Measurements from ENCODE around the gene ZIC5. TPM values are rescaled to one million over a fixed set of nuclear protein-coding genes. Genes with fewer than 3 reads are reported as not detected.

The ZIC5 gene
- total RNA-seq, 1 experiment from 2014 or later, result 5.2 TPM

DNA sequence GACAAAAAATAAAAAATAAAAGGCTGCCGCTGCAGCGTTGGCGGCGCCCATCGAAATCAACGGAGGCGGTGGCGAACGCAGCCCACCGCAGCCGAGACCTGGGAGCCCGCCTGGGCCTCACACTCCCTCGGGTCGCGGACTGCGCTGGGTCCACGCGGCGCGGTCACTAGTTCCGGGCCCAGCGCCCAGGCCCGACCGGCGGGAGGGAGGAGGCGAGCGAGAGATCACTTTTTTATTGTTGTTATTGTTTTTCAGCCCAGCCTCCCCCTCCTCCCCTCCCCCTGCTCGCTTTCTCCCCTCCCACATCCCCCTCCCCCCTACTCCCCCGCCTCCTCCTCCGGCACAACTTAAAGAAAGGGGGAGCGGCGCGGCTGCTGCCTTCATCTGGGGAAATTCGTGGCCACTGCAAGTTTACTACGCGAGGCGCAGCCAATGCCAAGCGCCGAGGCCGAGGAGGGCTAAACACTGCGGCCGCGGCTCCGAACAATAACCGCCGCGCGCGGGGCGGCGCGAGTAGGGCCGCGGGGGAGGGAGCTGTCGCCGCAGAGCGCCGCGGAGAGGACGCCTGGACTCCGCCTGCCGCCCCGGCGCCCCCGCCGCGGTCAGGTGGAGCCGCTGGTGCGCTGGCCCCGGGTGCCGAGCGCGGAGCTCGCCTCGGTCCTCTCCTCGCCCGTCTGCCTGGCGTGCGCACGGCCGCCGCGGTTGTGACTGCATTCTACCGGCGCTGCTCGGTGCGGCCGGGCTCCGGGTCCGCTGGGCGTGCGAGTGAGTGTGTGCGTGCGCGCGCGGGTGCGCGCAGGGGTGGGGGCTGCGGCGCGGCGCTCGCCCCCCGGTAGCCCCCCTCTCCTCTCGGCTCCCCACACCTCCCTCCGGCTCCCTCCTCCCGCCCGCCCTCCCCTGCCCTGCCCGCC is 9.5 kb upstream of the ZIC5 start:
- H3K36me3 ChIP-seq (ENCODE audit: control insufficient read depth, insufficient read depth, low read length), result peaks cover 3% of the 10 kb centered on the region; the same call in 1 of the 2 replicates
- intact Hi-C loops (cut with micrococcal nuclease; ENCODE audit: unreplicated experiment), result loop anchor here (5.0 kb wide), 1 partner anchor 256 kb away; no protein-coding TSS in a partner anchor
- DNase-seq (ENCODE audit: low read depth, low spot score), result no peak
- peak; percentile 67 for ATAC-seq
- ChIA-PET POLR2A (interaction anchor here (0.6 to 0.8 kb wide), 4 partner anchors 55 to 380 kb away, joined by 3 to 6 read pairs (median 4); no protein-coding TSS in a partner anchor), CTCF (interaction anchor here (0.6 to 0.8 kb wide), 2 partner anchors 105 to 222 kb away, joined by 6 to 10 read pairs; no protein-coding TSS in a partner anchor)
- no peak overlapping the region for H3K27ac ChIP-seq (ENCODE audit: low read length)
- peak overlapping the region; percentile 75 to 84 for H3K4me3 ChIP-seq (ENCODE audit: low read depth in 2 of 2, low read length in 2 of 2)
- peaks cover 21% of the 10 kb centered on the region for H3K4me1 ChIP-seq (ENCODE audit: control insufficient read depth, insufficient read depth, low read length)
- no peaks in the 10 kb centered on the region for H3K27me3 ChIP-seq (ENCODE audit: control insufficient read depth, insufficient read depth, low read length)
- H3K9me3 ChIP-seq (ENCODE audit: control insufficient read depth, insufficient read depth, low read depth, low read length), result no peaks in the 10 kb centered on the region
- TF ChIP-seq POLR2AphosphoS5 (IDR thresholded peaks at IDR 0.05; ENCODE audit: low read depth, low read length) (peak; percentile 49; the same call in 1 of the 2 replicates), TCF7L2 (IDR thresholded peaks at IDR 0.05; ENCODE audit: low read depth, low read length) (peak; percentile 73), SIN3A (IDR thresholded peaks at IDR 0.05; ENCODE audit: borderline replicate concordance, insufficient read depth, low read depth, low read length) (peak; percentile 81; the same call in 1 of the 2 replicates)
- TF ChIP-seq, protein P1, sequence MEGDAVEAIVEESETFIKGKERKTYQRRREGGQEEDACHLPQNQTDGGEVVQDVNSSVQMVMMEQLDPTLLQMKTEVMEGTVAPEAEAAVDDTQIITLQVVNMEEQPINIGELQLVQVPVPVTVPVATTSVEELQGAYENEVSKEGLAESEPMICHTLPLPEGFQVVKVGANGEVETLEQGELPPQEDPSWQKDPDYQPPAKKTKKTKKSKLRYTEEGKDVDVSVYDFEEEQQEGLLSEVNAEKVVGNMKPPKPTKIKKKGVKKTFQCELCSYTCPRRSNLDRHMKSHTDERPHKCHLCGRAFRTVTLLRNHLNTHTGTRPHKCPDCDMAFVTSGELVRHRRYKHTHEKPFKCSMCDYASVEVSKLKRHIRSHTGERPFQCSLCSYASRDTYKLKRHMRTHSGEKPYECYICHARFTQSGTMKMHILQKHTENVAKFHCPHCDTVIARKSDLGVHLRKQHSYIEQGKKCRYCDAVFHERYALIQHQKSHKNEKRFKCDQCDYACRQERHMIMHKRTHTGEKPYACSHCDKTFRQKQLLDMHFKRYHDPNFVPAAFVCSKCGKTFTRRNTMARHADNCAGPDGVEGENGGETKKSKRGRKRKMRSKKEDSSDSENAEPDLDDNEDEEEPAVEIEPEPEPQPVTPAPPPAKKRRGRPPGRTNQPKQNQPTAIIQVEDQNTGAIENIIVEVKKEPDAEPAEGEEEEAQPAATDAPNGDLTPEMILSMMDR (IDR thresholded peaks at IDR 0.05), result no peak
- TF ChIP-seq, protein P2, sequence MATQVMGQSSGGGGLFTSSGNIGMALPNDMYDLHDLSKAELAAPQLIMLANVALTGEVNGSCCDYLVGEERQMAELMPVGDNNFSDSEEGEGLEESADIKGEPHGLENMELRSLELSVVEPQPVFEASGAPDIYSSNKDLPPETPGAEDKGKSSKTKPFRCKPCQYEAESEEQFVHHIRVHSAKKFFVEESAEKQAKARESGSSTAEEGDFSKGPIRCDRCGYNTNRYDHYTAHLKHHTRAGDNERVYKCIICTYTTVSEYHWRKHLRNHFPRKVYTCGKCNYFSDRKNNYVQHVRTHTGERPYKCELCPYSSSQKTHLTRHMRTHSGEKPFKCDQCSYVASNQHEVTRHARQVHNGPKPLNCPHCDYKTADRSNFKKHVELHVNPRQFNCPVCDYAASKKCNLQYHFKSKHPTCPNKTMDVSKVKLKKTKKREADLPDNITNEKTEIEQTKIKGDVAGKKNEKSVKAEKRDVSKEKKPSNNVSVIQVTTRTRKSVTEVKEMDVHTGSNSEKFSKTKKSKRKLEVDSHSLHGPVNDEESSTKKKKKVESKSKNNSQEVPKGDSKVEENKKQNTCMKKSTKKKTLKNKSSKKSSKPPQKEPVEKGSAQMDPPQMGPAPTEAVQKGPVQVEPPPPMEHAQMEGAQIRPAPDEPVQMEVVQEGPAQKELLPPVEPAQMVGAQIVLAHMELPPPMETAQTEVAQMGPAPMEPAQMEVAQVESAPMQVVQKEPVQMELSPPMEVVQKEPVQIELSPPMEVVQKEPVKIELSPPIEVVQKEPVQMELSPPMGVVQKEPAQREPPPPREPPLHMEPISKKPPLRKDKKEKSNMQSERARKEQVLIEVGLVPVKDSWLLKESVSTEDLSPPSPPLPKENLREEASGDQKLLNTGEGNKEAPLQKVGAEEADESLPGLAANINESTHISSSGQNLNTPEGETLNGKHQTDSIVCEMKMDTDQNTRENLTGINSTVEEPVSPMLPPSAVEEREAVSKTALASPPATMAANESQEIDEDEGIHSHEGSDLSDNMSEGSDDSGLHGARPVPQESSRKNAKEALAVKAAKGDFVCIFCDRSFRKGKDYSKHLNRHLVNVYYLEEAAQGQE (IDR thresholded peaks at IDR 0.05; ENCODE audit: insufficient read depth in 1 of 2, low read depth in 2 of 2, low read length in 1 of 2), result no peak
- no TSS peak for BruUV-seq (replicated peaks)
- in situ Hi-C loops (cut with HindIII; ENCODE audit: low pct_unique_long_range_greater_than_20kb, low sequenced_read_pairs), result no loop called here

DNA sequence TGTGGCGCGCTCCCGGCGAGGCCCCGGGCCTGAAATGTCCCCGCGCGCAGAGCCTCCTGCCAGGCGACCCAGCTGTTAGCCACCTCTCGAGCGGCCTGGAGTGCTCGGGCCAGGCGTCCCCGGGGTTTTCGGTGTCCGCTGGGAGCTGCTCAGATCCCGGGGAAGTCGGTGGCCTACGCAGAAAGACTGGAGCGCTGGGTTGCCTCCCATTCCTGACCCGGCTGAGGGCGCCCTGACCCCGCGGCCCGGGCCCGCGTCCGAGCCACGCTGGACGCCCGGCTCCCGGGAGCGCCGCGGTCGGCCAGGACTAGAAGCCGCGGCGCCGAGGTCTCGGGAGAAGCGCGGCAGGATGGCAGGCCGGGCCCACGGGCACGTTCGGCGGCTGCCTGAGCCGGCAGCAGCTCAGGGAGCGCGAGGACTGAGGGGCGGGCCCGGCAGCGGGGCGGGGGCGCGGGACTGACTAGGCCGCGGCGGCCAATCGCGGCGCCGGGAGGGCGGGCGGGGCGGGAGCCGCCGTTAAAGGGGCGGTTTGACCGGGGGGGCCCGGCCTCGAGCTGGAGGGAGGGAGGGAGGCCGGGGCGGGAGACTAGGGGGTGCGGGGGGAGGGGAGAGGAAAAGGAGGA is 8.7 kb upstream of the ZIC5 start:
- ChIA-PET POLR2A (interaction anchor here (0.6 to 0.7 kb wide), 2 partner anchors 254 to 381 kb away, joined by 3 to 4 read pairs; no protein-coding TSS in a partner anchor), CTCF (no interaction called here)
- intact Hi-C loops (cut with micrococcal nuclease; ENCODE audit: unreplicated experiment) (loop anchor here (5.0 kb wide), 1 partner anchor 257 kb away; no protein-coding TSS in a partner anchor), in situ Hi-C loops (cut with HindIII; ENCODE audit: low pct_unique_long_range_greater_than_20kb, low sequenced_read_pairs) (no loop called here)
- Histone ChIP-seq H3K9me3 (ENCODE audit: control insufficient read depth, insufficient read depth, low read depth, low read length) (no peaks in the 10 kb centered on the region), H3K36me3 (ENCODE audit: control insufficient read depth, insufficient read depth, low read length) (peaks cover 3% of the 10 kb centered on the region; the same call in 1 of the 2 replicates), H3K4me3 (ENCODE audit: low read depth in 2 of 2, low read length in 2 of 2) (peak overlapping the region; percentile 75 to 84), H3K27me3 (ENCODE audit: control insufficient read depth, insufficient read depth, low read length) (no peaks in the 10 kb centered on the region), H3K4me1 (ENCODE audit: control insufficient read depth, insufficient read depth, low read length) (peaks cover 21% of the 10 kb centered on the region), H3K27ac (ENCODE audit: low read length) (peak overlapping the region; percentile 79)
- DNase-seq (ENCODE audit: low read depth, low spot score) (no peak), ATAC-seq (peak; percentile 71)
- TF ChIP-seq, protein P1 (IDR thresholded peaks at IDR 0.05), result peak; percentile 21; the same call in 1 of the 2 replicates
- peak; percentile 61; the same call in 1 of the 2 replicates for TF ChIP-seq POLR2AphosphoS5 (IDR thresholded peaks at IDR 0.05; ENCODE audit: low read depth, low read length)
- TF ChIP-seq, protein P2 (IDR thresholded peaks at IDR 0.05; ENCODE audit: insufficient read depth in 1 of 2, low read depth in 2 of 2, low read length in 1 of 2), result no peak
- no TSS peak for BruUV-seq (replicated peaks)
